Stimulated activated effector memory CD8-positive, alpha-beta T cell treated with anti-CD3 and anti-CD28 coated beads, Interleukin-12 subunit alpha, Interleukin-12 subunit beta, amount 100 ng/mL, for 72 hours (primary cell): ENCODE measurements around the gene RALGPS1.

ENCODE experiments used
- ATAC-seq: fragments of 150-1000 bp; cut with Tn5 transposase; 2 replicates; pipeline ENCODE4 v1.10.0; 2021
- DNase-seq, 2 donors: peaks; one replicate each; pipeline ENCODE4 v3.0.0; 2021 to 2022; ENCODE audit warnings: low spot score in 2 of 2
- H3K27ac Mint-ChIP-seq: one replicate; pipeline ENCODE4 v1.8.0; 2022; ENCODE audit warnings: mild to moderate bottlenecking, mixed read lengths
- H3K36me3 Mint-ChIP-seq: one replicate; pipeline ENCODE4 v1.8.0; 2022; ENCODE audit warnings: mild to moderate bottlenecking, mixed read lengths
- H3K4me1 Mint-ChIP-seq: one replicate; pipeline ENCODE4 v1.8.0; 2022; ENCODE audit warnings: mixed read lengths
- H3K4me3 Mint-ChIP-seq: one replicate; pipeline ENCODE4 v1.8.0; 2022; ENCODE audit warnings: mild to moderate bottlenecking, mixed read lengths
- H3K9me3 Mint-ChIP-seq: one replicate; pipeline ENCODE4 v1.8.0; 2022; ENCODE audit warnings: mixed read lengths

Gene RALGPS1

DNA sequence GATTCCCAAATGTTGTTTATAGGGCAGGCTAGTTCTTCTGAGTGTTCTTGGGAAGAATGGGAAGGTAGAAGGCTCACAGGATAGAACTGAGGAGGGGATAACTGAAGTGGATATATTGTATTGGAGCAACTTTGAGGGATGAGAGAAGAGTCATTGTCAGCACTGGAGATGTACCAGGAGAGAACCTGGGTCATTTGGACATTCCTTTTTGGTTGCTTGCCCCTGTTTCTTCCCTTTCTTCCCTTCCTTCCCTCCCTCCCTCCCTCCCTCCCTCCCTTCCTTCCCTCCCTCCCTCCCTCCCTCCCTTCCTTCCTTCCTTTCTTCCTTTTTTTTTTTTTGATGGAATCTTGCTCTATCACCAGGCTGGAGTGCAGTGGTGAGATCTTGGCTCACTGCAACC, 45.3 kb downstream of the RALGPS1 start:
- H3K27ac Mint-ChIP-seq = peak overlapping the region; percentile 34

DNA sequence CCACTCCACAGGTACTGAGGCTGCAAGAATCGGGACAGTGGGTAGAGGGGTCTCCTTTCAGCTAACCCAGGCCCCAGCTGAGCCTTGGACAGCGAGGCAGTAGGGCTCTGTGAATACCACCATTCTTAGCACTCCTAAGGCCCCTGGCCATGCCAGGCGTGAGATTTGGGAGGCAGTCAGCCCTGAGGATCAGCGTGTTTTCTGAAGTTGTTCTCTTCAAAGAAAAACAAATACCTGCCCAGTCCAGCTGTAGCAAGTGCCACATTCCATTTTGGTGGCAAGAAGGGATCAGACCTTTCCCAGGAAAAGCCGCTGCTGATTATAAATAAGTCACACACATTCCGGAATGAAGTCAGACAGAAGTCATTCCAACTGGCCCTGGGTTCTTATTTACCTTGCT, 47.8 kb downstream of the RALGPS1 start:
- H3K36me3 Mint-ChIP-seq = no peaks in the 10 kb centered on the region
- ATAC-seq = no peak
- DNase-seq = no peak
- peaks cover 5% of the 10 kb centered on the region for H3K4me1 Mint-ChIP-seq
- H3K4me3 Mint-ChIP-seq = no peak overlapping the region
- H3K9me3 Mint-ChIP-seq = no peaks in the 10 kb centered on the region
- no peak overlapping the region for H3K27ac Mint-ChIP-seq

More for the DNA sequence above, 45.3 kb downstream of the RALGPS1 start:
- no peaks in the 10 kb centered on the region for H3K9me3 Mint-ChIP-seq
- H3K4me3 Mint-ChIP-seq = no peak overlapping the region
- no peaks in the 10 kb centered on the region for H3K36me3 Mint-ChIP-seq
- no peaks in the 10 kb centered on the region for H3K4me1 Mint-ChIP-seq
- DNase-seq (no peak), ATAC-seq (no peak)

DNA sequence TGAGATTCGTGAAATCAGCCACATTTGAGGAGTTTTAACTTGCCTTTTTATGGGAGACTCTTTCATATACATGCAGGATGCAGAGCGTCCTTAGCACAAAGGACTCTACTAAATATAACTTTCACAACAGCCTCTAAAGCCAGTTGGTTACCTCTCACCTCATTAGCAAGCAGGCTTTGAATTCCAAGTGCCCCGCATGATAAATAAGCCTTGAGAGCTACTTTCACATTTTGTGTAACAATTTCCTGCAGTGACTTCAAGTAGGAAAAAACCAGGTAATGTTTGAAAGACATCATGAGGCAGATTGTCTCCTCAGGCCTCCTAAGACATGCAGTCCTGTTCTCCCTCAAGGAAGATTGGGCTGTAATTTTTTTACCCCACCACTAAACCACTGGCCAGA, 50.5 kb downstream of the RALGPS1 start:
- DNase-seq = no peak
- Mint-ChIP-seq H3K36me3 (no peaks in the 10 kb centered on the region), H3K4me1 (peaks cover 5% of the 10 kb centered on the region), H3K9me3 (no peaks in the 10 kb centered on the region), H3K27ac (no peak overlapping the region), H3K4me3 (no peak overlapping the region)
- no peak for ATAC-seq

DNA sequence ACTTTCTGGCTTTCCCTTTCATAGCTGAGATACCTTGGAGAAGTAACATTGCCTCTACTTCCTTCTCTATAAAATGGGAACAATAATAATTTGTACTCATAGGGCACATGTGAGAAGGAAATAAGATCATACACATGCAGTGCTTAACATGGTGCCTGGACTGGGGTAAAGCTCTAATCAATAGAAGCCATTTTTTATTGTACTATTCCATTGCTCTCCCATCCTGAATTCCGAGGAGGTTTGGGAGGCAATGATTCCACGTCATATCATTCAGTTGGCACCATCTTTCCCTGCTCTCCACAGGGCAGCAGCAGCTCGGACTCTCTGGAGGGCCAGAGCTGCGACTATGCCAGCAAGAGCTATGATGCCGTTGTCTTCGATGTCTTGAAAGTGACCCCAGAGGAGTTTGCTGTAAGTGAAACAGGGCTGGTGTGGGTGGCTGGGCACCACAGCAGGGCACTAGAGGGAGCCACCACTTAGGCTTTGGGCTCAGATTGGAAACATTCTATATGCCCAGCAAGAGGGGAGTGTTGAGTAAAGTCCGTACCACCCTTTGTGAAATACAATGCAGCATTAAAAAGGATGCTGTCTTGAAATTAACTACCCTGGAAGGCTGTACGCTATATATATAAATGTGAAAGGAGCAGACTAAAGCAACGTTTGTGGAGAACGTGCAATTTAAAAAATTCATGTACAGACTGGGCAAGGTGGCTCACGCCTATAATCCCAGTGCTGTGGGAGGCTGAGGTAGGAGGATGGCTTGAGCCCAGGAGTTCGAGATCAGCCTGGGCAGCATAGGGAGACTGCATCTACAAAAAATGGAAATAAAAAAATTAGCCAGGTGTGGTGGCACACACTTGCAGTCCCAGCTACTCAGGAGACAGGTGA, 51.2 kb downstream of the RALGPS1 start:
- Mint-ChIP-seq H3K9me3 (no peaks in the 10 kb centered on the region), H3K36me3 (no peaks in the 10 kb centered on the region), H3K4me3 (no peak overlapping the region), H3K4me1 (peaks cover 5% of the 10 kb centered on the region), H3K27ac (no peak overlapping the region)
- DNase-seq (peak; percentile 24 to 66), ATAC-seq (peak; percentile 78)

DNA sequence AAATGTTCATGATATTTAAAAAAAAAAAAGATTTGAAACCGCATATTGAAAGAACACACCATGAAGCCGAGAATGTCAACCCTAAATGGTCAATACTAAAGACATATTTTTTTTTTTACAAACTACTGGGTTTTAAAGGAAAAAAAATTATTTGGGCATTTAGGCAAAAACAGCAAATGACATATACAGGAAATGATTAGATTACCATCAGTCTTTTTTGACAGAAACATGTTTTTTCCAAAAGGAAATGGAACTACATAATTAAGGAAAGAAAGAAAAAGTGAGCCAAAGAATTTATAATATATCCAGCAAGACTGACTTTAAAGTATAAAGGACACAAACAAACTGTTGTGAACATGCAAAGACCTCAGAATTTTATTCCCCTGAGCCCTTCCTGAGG, 56.7 kb downstream of the RALGPS1 start:
- H3K9me3 Mint-ChIP-seq = no peaks in the 10 kb centered on the region
- H3K36me3 Mint-ChIP-seq = no peaks in the 10 kb centered on the region
- DNase-seq (no peak), ATAC-seq (no peak)
- no peak overlapping the region for H3K4me3 Mint-ChIP-seq
- no peak overlapping the region for H3K27ac Mint-ChIP-seq
- no peaks in the 10 kb centered on the region for H3K4me1 Mint-ChIP-seq

DNA sequence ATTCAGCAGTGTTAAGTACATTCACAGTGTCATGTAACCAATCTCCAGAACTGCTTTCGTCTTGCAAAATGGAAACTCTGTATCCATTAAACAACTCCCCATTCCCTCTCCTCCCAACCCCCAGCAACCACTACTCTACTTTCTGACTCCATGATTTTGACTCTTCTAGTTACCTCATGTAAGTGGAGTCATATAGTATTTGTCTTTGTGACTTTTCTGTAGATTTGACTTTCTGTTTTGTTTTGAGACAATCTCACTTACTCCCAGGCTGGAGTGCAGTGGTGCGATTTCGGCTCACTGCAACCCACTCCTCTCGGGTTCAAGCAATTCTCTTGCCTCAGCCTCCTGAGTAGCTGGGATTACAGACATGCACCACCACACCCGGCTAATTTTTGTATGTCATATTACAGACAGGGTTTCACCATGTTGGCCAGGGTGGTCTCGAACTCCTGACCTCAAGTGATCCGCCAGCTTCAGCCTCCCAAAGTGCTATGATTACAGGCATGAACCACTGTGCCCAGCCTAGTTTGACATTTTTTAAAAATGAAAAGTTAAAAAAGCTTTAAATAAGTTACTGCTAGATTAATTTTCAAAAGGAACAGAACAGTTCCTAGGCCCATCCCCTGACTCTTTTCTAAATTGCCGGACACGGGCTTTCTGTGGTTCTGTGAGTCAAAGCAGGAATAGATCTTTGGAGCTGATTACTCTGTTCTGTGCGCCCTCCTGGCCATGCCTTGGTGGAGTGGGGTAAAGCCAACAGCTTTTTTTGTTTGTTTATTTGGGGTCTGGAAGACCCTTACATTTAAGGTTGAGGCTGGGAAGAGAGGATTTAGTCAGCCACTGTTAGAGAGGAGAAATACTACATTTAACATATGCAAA, 59.3 kb downstream of the RALGPS1 start:
- no peak for DNase-seq
- ATAC-seq = peak; percentile 57
- H3K9me3 Mint-ChIP-seq = no peaks in the 10 kb centered on the region
- H3K4me1 Mint-ChIP-seq = no peaks in the 10 kb centered on the region
- H3K4me3 Mint-ChIP-seq = no peak overlapping the region
- H3K27ac Mint-ChIP-seq = no peak overlapping the region
- no peaks in the 10 kb centered on the region for H3K36me3 Mint-ChIP-seq

DNA sequence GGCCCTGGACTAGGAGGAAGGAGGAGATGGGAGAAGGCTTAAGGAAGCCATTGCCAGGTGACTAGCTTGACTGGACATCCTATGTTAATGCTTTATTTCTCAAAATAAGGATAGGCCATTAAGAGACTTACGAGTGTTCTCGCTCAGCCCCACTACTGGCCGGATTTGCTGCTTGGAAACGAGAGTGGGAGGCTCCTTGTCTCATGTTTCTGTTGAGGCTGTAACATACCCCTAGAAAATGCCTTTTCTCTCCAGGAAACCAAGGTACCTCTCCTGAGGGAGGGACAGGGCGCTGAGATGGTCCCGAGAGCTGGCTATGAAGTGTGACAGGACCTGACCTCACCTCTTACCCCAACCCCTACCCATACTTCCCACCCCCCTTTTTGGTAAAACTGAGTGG, 60.0 kb downstream of the RALGPS1 start:
- no peak overlapping the region for H3K27ac Mint-ChIP-seq
- H3K4me1 Mint-ChIP-seq = no peaks in the 10 kb centered on the region
- DNase-seq (no peak), ATAC-seq (no peak)
- no peaks in the 10 kb centered on the region for H3K36me3 Mint-ChIP-seq
- H3K9me3 Mint-ChIP-seq = no peaks in the 10 kb centered on the region
- no peak overlapping the region for H3K4me3 Mint-ChIP-seq

DNA sequence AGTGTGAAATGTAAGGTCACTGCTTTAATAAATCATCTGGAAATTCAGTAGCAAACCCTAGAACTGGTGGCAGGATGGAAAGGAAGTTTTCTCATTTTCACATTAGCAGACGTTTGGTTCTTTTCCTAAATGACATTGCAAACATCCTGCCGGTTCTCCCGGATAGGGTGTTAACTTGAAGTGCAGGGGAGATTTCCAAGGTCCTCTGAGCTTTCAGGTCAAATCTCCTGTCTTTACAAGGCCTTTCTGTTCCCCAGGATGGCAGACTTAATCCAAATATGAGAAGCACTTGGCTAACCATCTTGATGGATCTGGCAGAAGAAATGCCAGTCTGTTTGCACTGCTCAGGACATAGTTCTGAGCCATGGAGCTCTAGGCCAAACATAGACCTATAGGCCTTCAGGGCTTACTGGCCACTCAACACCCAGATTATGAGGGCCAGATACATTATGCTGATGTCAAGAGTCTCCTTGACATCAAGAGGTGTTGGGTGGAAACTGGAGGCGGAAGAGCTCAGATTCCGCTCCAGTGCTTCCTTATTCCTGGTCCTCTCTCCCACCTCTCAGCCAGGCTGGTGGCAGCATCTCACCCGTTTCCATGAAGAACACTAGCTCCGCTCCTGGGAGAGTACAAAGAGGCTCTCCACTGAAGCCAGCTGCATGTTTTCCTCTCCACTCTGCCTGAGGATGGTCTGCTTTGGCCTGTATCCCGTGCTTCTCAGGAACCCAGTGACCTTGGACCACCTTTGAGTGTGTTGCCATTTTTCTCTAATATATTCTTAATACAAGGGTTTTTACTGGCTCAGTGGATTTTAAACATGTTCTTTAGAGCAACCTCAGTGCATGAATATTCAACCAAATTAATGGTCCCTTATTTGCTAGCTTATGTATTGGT, 61.0 kb downstream of the RALGPS1 start:
- no peaks in the 10 kb centered on the region for H3K36me3 Mint-ChIP-seq
- DNase-seq (no peak), ATAC-seq (no peak)
- H3K4me3 Mint-ChIP-seq = no peak overlapping the region
- no peaks in the 10 kb centered on the region for H3K4me1 Mint-ChIP-seq
- H3K9me3 Mint-ChIP-seq = no peaks in the 10 kb centered on the region
- H3K27ac Mint-ChIP-seq = no peak overlapping the region

DNA sequence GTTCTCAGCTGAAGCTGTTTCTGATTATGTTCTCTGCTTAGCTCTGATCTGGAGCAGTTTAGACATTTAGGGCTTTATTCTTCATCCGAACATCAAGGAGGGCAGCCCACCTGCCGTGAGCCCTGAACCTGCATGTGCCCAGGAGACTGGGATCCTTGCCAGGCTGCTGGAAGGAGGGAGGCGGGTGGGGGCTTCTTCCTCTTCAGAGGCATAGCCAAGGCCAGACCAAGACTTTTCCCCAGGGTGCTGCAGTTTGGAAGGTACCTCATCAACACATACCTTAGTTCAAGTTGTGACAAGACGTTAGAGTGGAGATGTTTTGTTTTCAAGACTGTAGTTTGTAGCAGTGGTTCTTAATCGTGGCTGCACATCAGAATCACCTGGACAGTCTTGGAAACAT, 64.9 kb downstream of the RALGPS1 start:
- Mint-ChIP-seq H3K27ac (no peak overlapping the region), H3K36me3 (no peaks in the 10 kb centered on the region), H3K4me3 (no peak overlapping the region), H3K4me1 (peaks cover 36% of the 10 kb centered on the region), H3K9me3 (no peaks in the 10 kb centered on the region)
- DNase-seq (no peak), ATAC-seq (no peak)

DNA sequence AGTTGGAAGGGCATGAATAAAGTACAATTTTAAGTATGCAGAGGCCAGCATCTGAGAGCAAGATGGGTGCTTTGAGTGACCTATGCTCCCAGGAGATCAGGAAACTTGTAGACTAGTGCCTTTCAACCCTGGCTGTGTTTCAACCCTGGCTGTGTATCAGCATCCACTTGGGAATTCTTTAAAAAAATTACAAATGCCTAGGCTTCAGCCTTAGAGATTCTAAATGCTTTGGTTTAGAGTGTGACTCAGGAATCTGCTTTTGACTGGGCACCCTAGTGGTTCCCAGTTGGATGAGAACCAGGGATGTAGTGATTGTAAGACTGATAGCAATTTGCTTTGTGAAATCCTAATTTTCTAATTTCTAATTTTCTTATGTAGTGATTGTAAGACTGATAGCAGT, 65.6 kb downstream of the RALGPS1 start:
- DNase-seq (no peak), ATAC-seq (no peak)
- Mint-ChIP-seq H3K9me3 (no peaks in the 10 kb centered on the region), H3K27ac (no peak overlapping the region), H3K4me1 (peaks cover 44% of the 10 kb centered on the region), H3K36me3 (no peaks in the 10 kb centered on the region), H3K4me3 (no peak overlapping the region)

DNA sequence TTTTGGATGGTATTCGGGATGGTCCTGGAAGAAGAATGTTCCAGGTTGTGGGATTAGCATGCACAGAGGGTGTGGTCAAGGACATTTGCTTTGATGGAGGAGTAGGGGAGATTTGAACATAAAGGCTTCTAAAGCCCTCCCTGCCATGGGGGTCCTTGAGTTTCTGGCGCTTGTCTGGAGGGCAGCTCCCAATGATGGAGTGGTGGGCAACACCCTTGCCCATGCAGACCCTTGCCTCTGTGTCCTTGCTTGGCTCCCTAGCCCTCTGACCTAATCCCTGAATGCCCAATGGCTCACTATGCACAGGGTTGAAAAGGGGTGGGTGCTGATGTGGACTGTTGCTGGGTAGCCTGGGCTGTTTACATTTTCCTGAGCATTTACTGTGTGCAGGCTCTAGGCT, 66.6 kb downstream of the RALGPS1 start:
- Mint-ChIP-seq H3K27ac (no peak overlapping the region), H3K4me1 (peaks cover 53% of the 10 kb centered on the region), H3K36me3 (peaks cover 7% of the 10 kb centered on the region), H3K4me3 (no peak overlapping the region), H3K9me3 (no peaks in the 10 kb centered on the region)
- no peak for ATAC-seq
- no peak for DNase-seq

DNA sequence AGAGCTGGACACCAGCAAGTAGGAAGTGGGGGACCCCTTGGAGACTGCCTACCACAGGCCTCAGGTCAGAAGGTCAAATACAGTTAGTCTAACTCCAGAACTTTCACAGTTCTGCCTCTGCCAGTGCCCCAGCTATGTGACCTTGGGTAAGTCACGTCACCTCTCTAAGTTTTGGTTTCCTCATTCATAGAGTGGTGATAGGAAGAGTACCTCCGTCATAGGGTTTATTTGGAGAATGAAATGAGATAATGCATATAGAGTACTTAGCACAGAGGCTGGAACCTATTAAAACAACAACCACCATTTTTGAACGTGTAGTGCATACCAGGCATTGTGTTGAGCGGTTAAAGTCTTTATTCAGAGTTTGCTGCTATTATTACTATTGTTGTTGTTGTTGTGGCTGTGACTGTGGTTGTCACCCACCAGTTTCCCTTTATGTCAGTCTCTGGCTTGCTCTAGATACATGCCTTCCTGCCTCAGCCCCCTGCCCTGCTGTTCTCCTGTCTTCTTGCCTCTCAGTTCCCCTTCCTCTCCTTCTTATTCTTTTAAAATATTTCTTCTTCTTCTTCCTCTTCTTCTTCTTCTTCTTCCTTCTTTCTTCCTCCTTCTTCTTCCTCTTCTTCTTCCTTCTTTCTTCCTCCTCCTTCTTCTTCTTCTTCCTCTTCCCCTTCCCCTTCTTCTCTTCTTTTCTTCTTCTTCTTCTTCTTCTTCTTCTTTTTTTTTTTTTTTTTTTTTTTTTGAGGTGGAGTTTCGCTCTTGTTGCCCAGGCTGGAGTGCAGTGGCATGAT, 67.8 kb downstream of the RALGPS1 start:
- peaks cover 8% of the 10 kb centered on the region for H3K36me3 Mint-ChIP-seq
- H3K27ac Mint-ChIP-seq = peak overlapping the region; percentile 39
- H3K4me3 Mint-ChIP-seq = peak overlapping the region; percentile 35
- DNase-seq (peak in 1 of 2 donors; percentile 67), ATAC-seq (peak; percentile 73)
- peaks cover 65% of the 10 kb centered on the region for H3K4me1 Mint-ChIP-seq
- H3K9me3 Mint-ChIP-seq = no peaks in the 10 kb centered on the region

DNA sequence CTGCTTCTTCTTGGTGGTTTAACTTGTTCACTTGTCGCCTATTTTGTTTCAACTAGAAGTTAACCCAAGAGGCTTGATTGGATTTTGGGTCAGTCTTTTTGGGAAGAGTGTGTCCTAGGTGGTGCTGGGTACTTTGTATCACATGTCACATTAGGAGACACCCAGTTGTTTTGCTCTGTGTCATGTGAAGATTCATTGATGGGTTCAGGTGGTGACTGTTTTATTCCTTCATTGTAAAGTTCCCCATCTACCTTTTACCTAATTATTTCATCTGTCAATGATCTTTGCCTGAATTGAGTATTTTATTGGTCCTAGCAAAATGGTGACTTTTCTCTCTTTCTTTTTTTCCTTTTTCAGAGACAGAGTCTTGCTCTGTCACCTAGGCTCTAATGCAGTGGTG, 69.2 kb downstream of the RALGPS1 start:
- peaks cover 8% of the 10 kb centered on the region for H3K36me3 Mint-ChIP-seq
- peaks cover 78% of the 10 kb centered on the region for H3K4me1 Mint-ChIP-seq
- ATAC-seq = no peak
- H3K9me3 Mint-ChIP-seq = no peaks in the 10 kb centered on the region
- no peak overlapping the region for H3K4me3 Mint-ChIP-seq
- H3K27ac Mint-ChIP-seq = peak overlapping the region; percentile 0
- DNase-seq = no peak

DNA sequence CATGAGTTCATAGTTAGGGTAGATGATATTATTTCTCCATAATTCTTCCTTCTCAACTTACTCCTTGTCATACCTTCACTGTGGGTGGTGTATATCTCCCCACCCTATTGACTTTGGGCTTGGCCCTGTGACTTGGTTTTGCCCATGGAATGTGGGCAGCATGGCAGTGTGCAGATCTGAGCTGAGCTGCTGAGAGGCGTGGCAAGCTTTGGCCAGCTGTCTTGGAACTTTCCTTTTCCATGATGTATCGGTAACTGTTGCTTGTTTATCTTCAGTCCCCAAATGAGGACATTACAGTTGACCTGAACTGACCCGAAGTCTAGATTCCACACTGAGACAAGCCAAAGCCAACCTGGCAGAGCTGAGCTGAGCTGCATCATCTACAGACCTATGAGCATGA, 70.4 kb downstream of the RALGPS1 start:
- ATAC-seq (no peak), DNase-seq (no peak)
- Mint-ChIP-seq H3K9me3 (no peaks in the 10 kb centered on the region), H3K4me3 (no peak overlapping the region), H3K27ac (no peak overlapping the region), H3K4me1 (peaks cover 86% of the 10 kb centered on the region), H3K36me3 (peaks cover 8% of the 10 kb centered on the region)
